ENCODE data around the gene RXRB.

DNA sequence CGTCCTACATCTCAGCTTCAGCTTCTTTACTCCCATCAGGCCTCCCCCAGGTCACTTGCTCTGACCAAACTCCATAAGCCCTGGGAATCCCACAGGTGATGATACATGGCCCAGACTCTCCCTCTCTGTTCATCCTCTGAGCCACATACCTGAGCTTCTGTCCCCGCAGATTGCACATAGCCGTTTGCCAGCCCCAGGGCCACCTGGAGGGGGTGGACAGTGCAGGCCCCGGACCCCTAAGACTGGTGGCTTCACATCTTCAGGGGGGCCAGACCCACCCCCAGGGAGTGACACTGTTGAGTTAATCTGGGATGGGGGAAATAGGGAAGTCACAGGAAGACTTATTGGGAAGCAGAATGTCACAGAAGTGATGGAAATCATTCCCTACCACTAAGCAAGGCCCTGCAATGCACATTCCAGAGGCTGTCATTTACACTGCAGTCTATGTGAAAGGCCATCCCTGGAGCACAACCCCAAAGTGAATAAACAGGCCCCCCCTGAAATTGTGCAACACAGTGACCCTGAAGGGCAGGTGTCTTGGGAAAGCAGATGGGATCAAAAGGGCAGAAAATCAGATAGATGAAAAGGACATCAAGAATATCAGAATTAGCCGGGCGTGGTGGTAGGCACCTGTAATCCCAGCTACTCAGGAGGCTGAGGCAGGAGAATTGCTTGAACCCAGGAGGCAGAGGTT, 2.2 kb downstream of the RXRB start:
- TF ChIP-seq CTCF (IDR thresholded peaks at IDR 0.05; ENCODE audit: low read length) (no peak), EZH2 (IDR thresholded peaks at IDR 0.05; ENCODE audit: borderline replicate concordance, low read length) (no peak)
